Measurements from ENCODE around the gene NEURL4.

Gene NEURL4

GRCh38 chr17:7311110-7311705 is 17.9 kb downstream of the NEURL4 start:
- TF ChIP-seq, protein P1, sequence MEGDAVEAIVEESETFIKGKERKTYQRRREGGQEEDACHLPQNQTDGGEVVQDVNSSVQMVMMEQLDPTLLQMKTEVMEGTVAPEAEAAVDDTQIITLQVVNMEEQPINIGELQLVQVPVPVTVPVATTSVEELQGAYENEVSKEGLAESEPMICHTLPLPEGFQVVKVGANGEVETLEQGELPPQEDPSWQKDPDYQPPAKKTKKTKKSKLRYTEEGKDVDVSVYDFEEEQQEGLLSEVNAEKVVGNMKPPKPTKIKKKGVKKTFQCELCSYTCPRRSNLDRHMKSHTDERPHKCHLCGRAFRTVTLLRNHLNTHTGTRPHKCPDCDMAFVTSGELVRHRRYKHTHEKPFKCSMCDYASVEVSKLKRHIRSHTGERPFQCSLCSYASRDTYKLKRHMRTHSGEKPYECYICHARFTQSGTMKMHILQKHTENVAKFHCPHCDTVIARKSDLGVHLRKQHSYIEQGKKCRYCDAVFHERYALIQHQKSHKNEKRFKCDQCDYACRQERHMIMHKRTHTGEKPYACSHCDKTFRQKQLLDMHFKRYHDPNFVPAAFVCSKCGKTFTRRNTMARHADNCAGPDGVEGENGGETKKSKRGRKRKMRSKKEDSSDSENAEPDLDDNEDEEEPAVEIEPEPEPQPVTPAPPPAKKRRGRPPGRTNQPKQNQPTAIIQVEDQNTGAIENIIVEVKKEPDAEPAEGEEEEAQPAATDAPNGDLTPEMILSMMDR (IDR thresholded peaks at IDR 0.05; ENCODE audit: extremely low read depth, missing control alignments) = no peak
- no peak for DNase-seq (ENCODE audit: low spot score)

GRCh38 chr17:7309628-7310027 is 19.5 kb downstream of the NEURL4 start:
- DNase-seq (ENCODE audit: low spot score) = no peak

GRCh38 chr17:7308625-7309433 is 20.3 kb downstream of the NEURL4 start:
- TF ChIP-seq, protein P1 (IDR thresholded peaks at IDR 0.05; ENCODE audit: extremely low read depth, missing control alignments) = no peak
- peak; percentile 86 for DNase-seq (ENCODE audit: low spot score)

More at GRCh38 chr17:7309628-7310027, 19.5 kb downstream of the NEURL4 start:
- TF ChIP-seq, protein P1 (IDR thresholded peaks at IDR 0.05; ENCODE audit: extremely low read depth, missing control alignments) = no peak

- DNase-seq (ENCODE audit: low spot score) = no peak
Observed at GRCh38 chr17:7307686-7308624, 21.2 kb downstream of the NEURL4 start.

GRCh38 chr17:7306911-7307685 is 22.0 kb downstream of the NEURL4 start, which contains the start of gene EIF5A:
Gene EIF5A, plus strand, starts transcription at chr17:7307628. Its CDS starts 2,008 bp downstream, at chr17:7309636.
- DNase-seq (ENCODE audit: low spot score) = peak; percentile 98
- TF ChIP-seq, protein P1 (IDR thresholded peaks at IDR 0.05; ENCODE audit: extremely low read depth, missing control alignments) = no peak

More at GRCh38 chr17:7307686-7308624, 21.2 kb downstream of the NEURL4 start:
- TF ChIP-seq, protein P1 (IDR thresholded peaks at IDR 0.05; ENCODE audit: extremely low read depth, missing control alignments) = no peak

DNA sequence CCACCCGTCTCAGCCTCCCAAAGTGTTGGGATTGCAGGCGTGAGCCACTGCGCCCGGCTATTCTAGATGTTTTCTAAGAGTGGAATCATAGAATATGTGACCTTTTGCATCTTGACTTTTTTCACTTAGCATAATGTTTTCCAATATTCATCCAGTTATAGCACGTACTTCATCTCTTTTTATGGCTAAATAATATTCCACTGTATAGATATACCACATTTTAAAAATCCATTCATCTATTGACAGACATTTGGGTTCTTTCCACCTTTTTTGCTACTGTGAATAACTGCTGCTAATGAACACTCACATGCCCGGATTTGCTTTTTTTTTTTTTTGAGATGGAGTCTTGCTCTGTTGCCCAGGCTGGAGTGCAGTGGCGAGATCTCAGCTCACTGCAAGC is 25.0 kb downstream of the NEURL4 start:
- no peak for DNase-seq (ENCODE audit: low spot score)
- TF ChIP-seq, protein P1 (IDR thresholded peaks at IDR 0.05; ENCODE audit: extremely low read depth, missing control alignments) = no peak
